ENCODE measurements around the gene SCAMP4. TPM values are rescaled to one million over a fixed set of nuclear protein-coding genes. Genes with fewer than 3 reads are reported as not detected.

SCAMP4 gene
- polyA plus RNA-seq, 1 experiment, result 13.2 TPM

DNA sequence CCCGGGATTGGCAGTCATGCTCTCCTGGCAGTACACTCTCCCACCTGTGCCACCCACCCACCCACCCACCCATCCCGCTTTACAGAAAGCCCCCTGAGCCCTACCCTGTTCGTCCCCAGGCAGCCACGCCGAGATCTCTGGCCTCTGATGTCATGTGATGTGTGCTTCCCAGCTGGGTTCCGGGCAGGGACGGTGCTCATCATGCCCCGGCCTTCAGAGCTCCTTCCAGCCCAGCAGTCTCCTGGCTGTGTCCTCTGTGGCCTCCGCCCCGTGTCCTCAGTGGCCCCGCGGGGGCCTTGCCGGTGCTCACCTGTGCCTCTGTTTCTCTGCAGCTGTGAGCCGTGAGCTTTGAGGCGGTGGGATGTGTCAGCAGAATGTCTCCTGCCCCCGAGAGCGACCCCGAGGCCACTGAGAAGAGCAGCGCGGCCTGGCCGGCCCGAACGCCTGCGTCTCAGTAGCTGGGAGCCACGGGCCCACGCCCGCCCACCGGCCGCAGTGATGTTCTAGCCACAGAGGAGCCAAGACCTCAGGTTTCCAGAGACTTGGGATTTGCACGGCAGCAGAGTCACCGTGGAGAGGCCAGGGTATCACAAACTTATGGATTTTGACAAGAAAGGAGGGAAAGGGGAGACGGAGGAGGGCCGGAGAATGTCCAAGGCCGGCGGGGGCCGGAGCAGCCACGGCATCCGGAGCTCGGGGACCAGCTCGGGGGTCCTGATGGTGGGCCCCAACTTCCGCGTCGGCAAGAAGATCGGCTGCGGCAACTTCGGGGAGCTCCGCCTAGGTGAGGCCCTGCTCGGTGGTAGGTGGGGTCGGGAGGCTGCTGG lies 64.2 kb downstream of the SCAMP4 start:
- peaks cover 7% of the 10 kb centered on the region for H3K36me3 ChIP-seq (ENCODE audit: control insufficient read depth, insufficient read depth, low read length)
- ChIA-PET CTCF (interaction anchor here (0.5 kb wide), 1 partner anchor 293 kb away, joined by 3 read pairs; no protein-coding TSS in a partner anchor), POLR2A (no interaction called here)
- no peak for DNase-seq (ENCODE audit: low read depth)
- no peaks in the 10 kb centered on the region for H3K27me3 ChIP-seq (ENCODE audit: control insufficient read depth, insufficient read depth, low read length)
- H3K4me3 ChIP-seq (ENCODE audit: low read depth, low read length), result no peak overlapping the region
- no peak for TF ChIP-seq CTCF (IDR thresholded peaks at IDR 0.05; ENCODE audit: insufficient read depth, low read depth, low read length)

- Histone ChIP-seq H3K4me3 (ENCODE audit: low read depth, low read length) (no peak overlapping the region), H3K36me3 (ENCODE audit: control insufficient read depth, insufficient read depth, low read length) (peaks cover 9% of the 10 kb centered on the region), H3K27me3 (ENCODE audit: control insufficient read depth, insufficient read depth, low read length) (no peaks in the 10 kb centered on the region)
- no peak for TF ChIP-seq CTCF (IDR thresholded peaks at IDR 0.05; ENCODE audit: insufficient read depth, low read depth, low read length)
- ChIA-PET CTCF (interaction anchor here (0.9 kb wide), 1 partner anchor 123 kb away, joined by 3 read pairs; no protein-coding TSS in a partner anchor), POLR2A (no interaction called here)
- DNase-seq (ENCODE audit: low read depth), result no peak
Measured at GRCh38 chr19:1970003-1970805, 65.0 kb downstream of the SCAMP4 start.

DNA sequence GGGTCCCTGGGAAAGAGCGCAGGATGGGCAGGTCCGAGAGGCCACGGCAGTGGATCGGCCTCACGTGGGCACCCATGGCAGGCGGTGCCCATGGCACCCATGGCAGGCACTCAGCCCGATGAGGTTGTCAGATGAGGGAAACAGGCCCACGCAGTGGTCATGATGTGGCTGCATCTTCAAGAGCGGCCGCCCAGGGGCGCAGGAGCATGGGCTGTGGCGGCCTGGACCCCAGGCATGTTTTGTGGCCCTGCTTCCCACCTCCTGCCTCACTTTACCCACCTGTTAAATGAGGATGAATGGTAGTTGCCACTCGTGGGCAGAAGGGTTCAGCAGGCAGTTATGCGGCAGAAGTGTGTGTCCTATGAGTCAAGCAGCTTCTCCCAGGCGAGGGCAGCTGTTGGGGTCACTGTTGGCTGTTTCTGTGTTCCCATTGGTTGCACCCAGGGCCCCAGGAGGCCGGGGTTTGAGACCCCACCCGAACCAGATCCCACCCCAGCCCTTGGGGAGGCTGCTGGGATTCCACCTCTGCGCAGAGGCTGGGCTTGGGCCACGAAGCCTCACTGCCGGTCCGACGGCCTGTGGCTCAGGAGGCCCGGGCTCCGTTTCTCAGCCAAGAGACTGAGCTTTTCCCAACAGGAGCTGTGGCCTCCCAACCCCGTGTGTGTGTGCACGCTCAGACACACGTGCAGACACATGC lies 65.8 kb downstream of the SCAMP4 start:
- ChIA-PET POLR2A (no interaction called here), CTCF (interaction anchor here (0.9 kb wide), 1 partner anchor 123 kb away, joined by 3 read pairs; no protein-coding TSS in a partner anchor)
- DNase-seq (ENCODE audit: low read depth), result no peak
- H3K36me3 ChIP-seq (ENCODE audit: control insufficient read depth, insufficient read depth, low read length), result peaks cover 10% of the 10 kb centered on the region
- TF ChIP-seq CTCF (IDR thresholded peaks at IDR 0.05; ENCODE audit: insufficient read depth, low read depth, low read length), result no peak
- H3K4me3 ChIP-seq (ENCODE audit: low read depth, low read length), result no peak overlapping the region
- H3K27me3 ChIP-seq (ENCODE audit: control insufficient read depth, insufficient read depth, low read length), result no peaks in the 10 kb centered on the region

DNA sequence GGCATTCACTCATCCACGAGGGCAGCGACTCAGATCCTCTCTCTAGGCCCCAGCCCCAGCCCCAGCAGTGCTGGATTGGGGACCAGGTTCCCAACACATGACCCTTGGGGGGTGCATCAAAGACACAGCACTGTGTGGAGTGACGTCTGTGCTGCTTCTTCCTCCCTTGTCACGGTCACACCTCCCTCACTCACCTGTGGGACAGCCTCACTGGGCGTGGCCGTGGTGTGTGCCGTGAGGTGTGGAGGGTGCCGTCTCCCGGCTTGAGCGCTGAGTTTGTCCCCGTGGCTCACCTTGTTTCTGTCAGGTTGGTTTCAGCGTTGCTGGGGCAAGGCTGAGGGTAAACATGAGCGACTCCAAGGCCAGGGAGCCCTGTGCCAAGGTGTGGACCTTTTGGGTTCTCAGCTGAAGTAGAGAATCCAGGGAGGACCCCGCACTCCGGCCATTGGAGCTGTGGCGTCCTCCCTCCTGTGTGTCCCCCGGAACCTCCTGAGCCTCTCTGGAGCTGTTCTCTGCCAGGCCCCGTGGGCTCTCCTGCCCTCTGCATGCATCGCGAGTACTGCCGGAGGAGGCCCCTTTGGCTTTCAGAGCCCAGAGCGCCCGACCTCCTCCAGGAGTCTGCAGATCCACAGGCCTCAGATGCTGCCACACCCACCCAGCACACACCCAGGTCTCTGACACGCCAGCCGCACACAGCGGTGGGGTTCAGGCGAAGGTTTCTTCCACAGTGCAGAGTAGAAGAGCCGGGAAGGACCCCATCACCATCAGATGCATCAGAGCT lies 69.4 kb downstream of the SCAMP4 start:
- TF ChIP-seq CTCF (IDR thresholded peaks at IDR 0.05; ENCODE audit: insufficient read depth, low read depth, low read length), result no peak
- POLR2A ChIA-PET, result no interaction called here
- Histone ChIP-seq H3K36me3 (ENCODE audit: control insufficient read depth, insufficient read depth, low read length) (peaks cover 20% of the 10 kb centered on the region), H3K4me3 (ENCODE audit: low read depth, low read length) (no peak overlapping the region), H3K27me3 (ENCODE audit: control insufficient read depth, insufficient read depth, low read length) (no peaks in the 10 kb centered on the region)
- CTCF ChIA-PET, result interaction anchor here (0.9 kb wide), 1 partner anchor 12 kb away, joined by 3 read pairs; no protein-coding TSS in a partner anchor
- DNase-seq (ENCODE audit: low read depth), result no peak
